H9 (cell line): Measurements from ENCODE around the gene PRRX1. TPM values are rescaled to one million over a fixed set of nuclear protein-coding genes. Genes with fewer than 3 reads are reported as not detected.

Source experiments
- DNase-seq: peaks from one replicate; pipeline ENCODE4 v3.0.0-alpha.2; 2017
- H2AFZ ChIP-seq: one replicate; pipeline ENCODE4 v1.6.1; 2013; ENCODE audit warnings: mild to moderate bottlenecking, low read length, control low read depth, moderate library complexity
- H2AK5ac ChIP-seq: 2 replicates; pipeline ENCODE4 v1.6.1; 2013; ENCODE audit warnings: low read length, control low read depth, mixed read lengths; ENCODE audit not compliant: insufficient read length
- H2BK120ac ChIP-seq: one replicate; pipeline ENCODE4 v1.6.1; 2013; ENCODE audit warnings: low read depth, mild to moderate bottlenecking, low read length, control low read depth, inconsistent platforms; ENCODE audit not compliant: poor library complexity, severe bottlenecking
- H2BK12ac ChIP-seq: 2 replicates; pipeline ENCODE4 v1.6.1; 2013; ENCODE audit warnings: low read length, control low read depth, mixed read lengths, low read depth; ENCODE audit not compliant: insufficient read length
- H2BK15ac ChIP-seq: 2 replicates; pipeline ENCODE4 v1.6.1; 2013; ENCODE audit warnings: low read depth, low read length, control low read depth
- H2BK20ac ChIP-seq: one replicate; pipeline ENCODE4 v1.6.1; 2013; ENCODE audit warnings: low read depth, mild to moderate bottlenecking, low read length, control low read depth, inconsistent platforms; ENCODE audit not compliant: poor library complexity, severe bottlenecking
- H2BK5ac ChIP-seq: 2 replicates; pipeline ENCODE4 v1.6.1; 2013; ENCODE audit warnings: low read length, control low read depth, mixed read lengths; ENCODE audit not compliant: insufficient read length
- H3K14ac ChIP-seq: 2 replicates; pipeline ENCODE4 v1.6.1; 2013; ENCODE audit warnings: low read length, control low read depth; ENCODE audit not compliant: insufficient read depth
- H3K18ac ChIP-seq: 2 replicates; pipeline ENCODE4 v1.6.1; 2013; ENCODE audit warnings: low read depth, mild to moderate bottlenecking, mixed read lengths, low read length, control low read depth; ENCODE audit not compliant: insufficient read length
- H3K23ac ChIP-seq: 2 replicates; pipeline ENCODE4 v1.6.1; 2013; ENCODE audit warnings: low read length, control low read depth, mixed read lengths, low read depth; ENCODE audit not compliant: insufficient read length
- H3K23me2 ChIP-seq: 2 replicates; pipeline ENCODE4 v1.6.1; 2013; ENCODE audit warnings: low read depth, mild to moderate bottlenecking, mixed read lengths, low read length, control low read depth; ENCODE audit not compliant: insufficient read length, poor library complexity, severe bottlenecking
- H3K27ac ChIP-seq: 2 replicates; pipeline ENCODE4 v1.5.1; 2013; ENCODE audit warnings: low read length, control low read depth, mixed read lengths, low read depth; ENCODE audit not compliant: insufficient read length
- H3K27me3 ChIP-seq: 2 replicates; pipeline ENCODE4 v1.6.1; 2013; ENCODE audit warnings: low read length, control low read depth, inconsistent platforms; ENCODE audit not compliant: insufficient read depth
- H3K4ac ChIP-seq: 2 replicates; pipeline ENCODE4 v1.6.1; 2013; ENCODE audit warnings: low read depth, mild to moderate bottlenecking, control low read depth, inconsistent platforms, low read length, moderate library complexity
- H3K4me1 ChIP-seq: 2 replicates; pipeline ENCODE4 v1.6.1; 2013; ENCODE audit warnings: low read length, control low read depth, inconsistent platforms; ENCODE audit not compliant: insufficient read depth
- H3K4me2 ChIP-seq: 2 replicates; pipeline ENCODE4 v1.6.1; 2013; ENCODE audit warnings: low read length, control low read depth, mixed read lengths; ENCODE audit not compliant: insufficient read length, insufficient read depth
- H3K56ac ChIP-seq: 2 replicates; pipeline ENCODE4 v1.6.1; 2013; ENCODE audit warnings: low read depth, mild to moderate bottlenecking, mixed read lengths, low read length, control low read depth; ENCODE audit not compliant: insufficient read length
- H3K79me1 ChIP-seq: 2 replicates; pipeline ENCODE4 v1.6.1; 2013; ENCODE audit warnings: low read depth, mild to moderate bottlenecking, moderate library complexity, low read length, control low read depth, inconsistent platforms; ENCODE audit not compliant: insufficient read depth, poor library complexity, severe bottlenecking
- H3K79me2 ChIP-seq: 2 replicates; pipeline ENCODE4 v1.6.1; 2013; ENCODE audit warnings: low read length, control low read depth, inconsistent platforms; ENCODE audit not compliant: insufficient read depth
- H3K9ac ChIP-seq: 2 replicates; pipeline ENCODE4 v1.6.1; 2013; ENCODE audit warnings: low read length, control low read depth, mixed read lengths; ENCODE audit not compliant: insufficient read length; ENCODE audit errors: extremely low read depth
- H3K9me3 ChIP-seq: one replicate; pipeline ENCODE4 v1.6.1; 2013; ENCODE audit warnings: low read depth, low read length, inconsistent platforms; ENCODE audit not compliant: control insufficient read depth
- H3T11ph ChIP-seq: one replicate; pipeline ENCODE4 v1.6.1; 2013; ENCODE audit warnings: mild to moderate bottlenecking, low read length, control low read depth, inconsistent platforms
- H4K20me1 ChIP-seq: one replicate; pipeline ENCODE4 v1.6.1; 2013; ENCODE audit not compliant: control insufficient read depth, insufficient read length, insufficient read depth
- H4K5ac ChIP-seq: 2 replicates; pipeline ENCODE4 v1.6.1; 2013; ENCODE audit warnings: low read depth, mild to moderate bottlenecking, mixed read lengths, low read length, control low read depth; ENCODE audit not compliant: insufficient read length
- H4K8ac ChIP-seq: replicated peaks from 2 replicates; pipeline ENCODE4 v1.6.1; 2013; ENCODE audit warnings: low read length, control low read depth, mixed read lengths, low read depth; ENCODE audit not compliant: insufficient read length
- H4K91ac ChIP-seq: 2 replicates; pipeline ENCODE4 v1.6.1; 2013; ENCODE audit warnings: low read depth, mild to moderate bottlenecking, moderate library complexity, mixed read lengths, low read length, control low read depth; ENCODE audit not compliant: insufficient read length
- H3K27ac Mint-ChIP-seq, 3 experiments: 2 replicates in 2 of 3; 3 replicates in 1 of 3; pipeline ENCODE4 v1.8.0; 2020 to 2021; ENCODE audit warnings: mixed read lengths in 3 of 3, mild to moderate bottlenecking in 1 of 3, moderate library complexity in 1 of 3
- H3K27me3 Mint-ChIP-seq: 2 replicates; pipeline ENCODE4 v1.8.0; 2021; ENCODE audit warnings: low read depth, mild to moderate bottlenecking, moderate library complexity, mixed read lengths
- H3K36me3 Mint-ChIP-seq, 3 experiments: 2 replicates in 2 of 3; 3 replicates in 1 of 3; pipeline ENCODE4 v1.8.0; 2020 to 2021; ENCODE audit warnings: low read depth in 3 of 3, mixed read lengths in 3 of 3; ENCODE audit not compliant: insufficient read depth in 1 of 3
- H3K4me1 Mint-ChIP-seq, 2 experiments: 2 replicates each; pipeline ENCODE4 v1.8.0; 2020; ENCODE audit warnings: mixed read lengths in 2 of 2
- H3K4me3 Mint-ChIP-seq, 2 experiments: 2 replicates in 1 of 2; 3 replicates in 1 of 2; pipeline ENCODE4 v1.8.0; 2020 to 2021; ENCODE audit warnings: mild to moderate bottlenecking in 2 of 2, mixed read lengths in 2 of 2, moderate library complexity in 1 of 2
- H3K9me3 Mint-ChIP-seq, 2 experiments: 2 replicates in 1 of 2; 3 replicates in 1 of 2; pipeline ENCODE4 v1.8.0; 2020; ENCODE audit warnings: mild to moderate bottlenecking in 2 of 2, mixed read lengths in 2 of 2, moderate library complexity in 1 of 2
- CTCF ChIP-seq: fragments of 200-600 bp; sonication (generic); conservative IDR thresholded peaks from 3 replicates; pipeline ENCODE4 v1.8.0; 2021; ENCODE audit warnings: antibody characterized with exemption, mild to moderate bottlenecking
- total RNA-seq: library from RNA; stranded (reverse); gene quantifications from 2 replicates; pipeline ENCODE4 v1.2.1, GENCODE V29; 2021

PRRX1 gene
- total RNA-seq, 1 experiment from 2014 or later: not detected

GRCh38 chr1:170770254-170770653, 106.3 kb downstream of the PRRX1 start:
- H4K20me1 ChIP-seq: no peaks in the 10 kb centered on the region
- no peak overlapping the region for H4K91ac ChIP-seq
- no peak overlapping the region for H4K5ac ChIP-seq
- DNase-seq: no peak
- no peak overlapping the region for H3K4me2 ChIP-seq
- no peak overlapping the region for H2BK5ac ChIP-seq
- H2BK120ac ChIP-seq: no peak overlapping the region
- H3K27me3 ChIP-seq: no peaks in the 10 kb centered on the region
- H3K4me1 Mint-ChIP-seq: no peaks in the 10 kb centered on the region
- no peak overlapping the region for H3K4ac ChIP-seq
- no peaks in the 10 kb centered on the region for H3K4me1 ChIP-seq
- H3K27ac ChIP-seq: no peak overlapping the region
- H3K36me3 Mint-ChIP-seq: no peaks in the 10 kb centered on the region
- no peaks in the 10 kb centered on the region for H3K27me3 Mint-ChIP-seq
- no peak overlapping the region for H2BK15ac ChIP-seq
- no peak overlapping the region for H4K8ac ChIP-seq
- H2AFZ ChIP-seq: no peak overlapping the region
- H3K9ac ChIP-seq: no peak overlapping the region
- H3K14ac ChIP-seq: no peak overlapping the region
- H3K4me3 Mint-ChIP-seq: no peak overlapping the region
- H3K23me2 ChIP-seq: no peaks in the 10 kb centered on the region
- no peak overlapping the region for H3T11ph ChIP-seq
- H3K18ac ChIP-seq: no peak overlapping the region
- H3K79me2 ChIP-seq: no peaks in the 10 kb centered on the region
- H2AK5ac ChIP-seq: no peak overlapping the region
- no peaks in the 10 kb centered on the region for H3K9me3 Mint-ChIP-seq
- no peak for TF ChIP-seq CTCF
- no peaks in the 10 kb centered on the region for H3K9me3 ChIP-seq
- H3K56ac ChIP-seq: no peak overlapping the region
- H3K27ac Mint-ChIP-seq: no peak overlapping the region
- no peak overlapping the region for H2BK12ac ChIP-seq
- H3K23ac ChIP-seq: no peak overlapping the region
- H2BK20ac ChIP-seq: no peak overlapping the region
- no peaks in the 10 kb centered on the region for H3K79me1 ChIP-seq
